Neural crest cell (in vitro differentiated cells): ENCODE results near the gene VAMP7. TPM values are rescaled to one million over a fixed set of nuclear protein-coding genes. Genes with fewer than 3 reads are reported as not detected.
"Not testable (repeated sequence)": the region's sequence is repeated elsewhere in the genome, so short reads cannot be mapped to it uniquely, and the experiment has no call there.

ENCODE experiments used
- DNase-seq: peaks from one replicate; pipeline ENCODE4 v3.0.0; 2021; ENCODE audit warnings: low read depth, mixed read lengths, low spot score
- H3K27ac Mint-ChIP-seq: one replicate; pipeline ENCODE4 v1.8.0; 2021; ENCODE audit warnings: mild to moderate bottlenecking, mixed read lengths; ENCODE audit not compliant: unreplicated experiment
- H3K27me3 Mint-ChIP-seq: 2 replicates; pipeline ENCODE4 v1.8.0; 2021; ENCODE audit warnings: low read depth, mild to moderate bottlenecking, mixed read lengths
- H3K36me3 Mint-ChIP-seq: 2 replicates; pipeline ENCODE4 v1.8.0; 2021; ENCODE audit warnings: low read depth, mild to moderate bottlenecking, mixed read lengths
- H3K4me1 Mint-ChIP-seq: 2 replicates; pipeline ENCODE4 v1.8.0; 2021; ENCODE audit warnings: mixed read lengths
- H3K4me3 Mint-ChIP-seq: one replicate; pipeline ENCODE4 v1.8.0; 2021; ENCODE audit warnings: mild to moderate bottlenecking, mixed read lengths
- H3K9me3 Mint-ChIP-seq: 2 replicates; pipeline ENCODE4 v1.8.0; 2021; ENCODE audit warnings: mixed read lengths
- long read RNA-seq: library from polyadenylated mRNA; unstranded; transcript quantifications from one replicate; pipeline ENCODE4 v2.0.0, GENCODE V29; 2020
- total RNA-seq: library from RNA; stranded (reverse); gene quantifications from 2 replicates; pipeline ENCODE4 v1.2.1, GENCODE V29; 2021
- TF ChIP-seq, protein P1 (sequence below): fragments of 200-600 bp; sonication (generic); conservative IDR thresholded peaks from 2 replicates; pipeline ENCODE4 v1.5.0; 2021; ENCODE audit warnings: antibody characterized with exemption, mild to moderate bottlenecking

The VAMP7 gene, protein sequence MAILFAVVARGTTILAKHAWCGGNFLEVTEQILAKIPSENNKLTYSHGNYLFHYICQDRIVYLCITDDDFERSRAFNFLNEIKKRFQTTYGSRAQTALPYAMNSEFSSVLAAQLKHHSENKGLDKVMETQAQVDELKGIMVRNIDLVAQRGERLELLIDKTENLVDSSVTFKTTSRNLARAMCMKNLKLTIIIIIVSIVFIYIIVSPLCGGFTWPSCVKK
- 19.0 and 20.7 TPM in 2 replicates for total RNA-seq
- long read RNA-seq, transcript VAMP7-202 (8 exons, 2,646 nt) = major isoform, 76 of 115 reads
- long read RNA-seq, transcript VAMP7-206 (7 exons, 696 nt) = minor isoform, 15 of 115 reads
- long read RNA-seq, transcript VAMP7-205 (8 exons, 742 nt) = minor isoform, 5 of 115 reads
- long read RNA-seq, partial matches to known transcripts = 1 of 115 reads
- long read RNA-seq, other reads (novel, unspliced or antisense) = 15 of 115 reads

DNA sequence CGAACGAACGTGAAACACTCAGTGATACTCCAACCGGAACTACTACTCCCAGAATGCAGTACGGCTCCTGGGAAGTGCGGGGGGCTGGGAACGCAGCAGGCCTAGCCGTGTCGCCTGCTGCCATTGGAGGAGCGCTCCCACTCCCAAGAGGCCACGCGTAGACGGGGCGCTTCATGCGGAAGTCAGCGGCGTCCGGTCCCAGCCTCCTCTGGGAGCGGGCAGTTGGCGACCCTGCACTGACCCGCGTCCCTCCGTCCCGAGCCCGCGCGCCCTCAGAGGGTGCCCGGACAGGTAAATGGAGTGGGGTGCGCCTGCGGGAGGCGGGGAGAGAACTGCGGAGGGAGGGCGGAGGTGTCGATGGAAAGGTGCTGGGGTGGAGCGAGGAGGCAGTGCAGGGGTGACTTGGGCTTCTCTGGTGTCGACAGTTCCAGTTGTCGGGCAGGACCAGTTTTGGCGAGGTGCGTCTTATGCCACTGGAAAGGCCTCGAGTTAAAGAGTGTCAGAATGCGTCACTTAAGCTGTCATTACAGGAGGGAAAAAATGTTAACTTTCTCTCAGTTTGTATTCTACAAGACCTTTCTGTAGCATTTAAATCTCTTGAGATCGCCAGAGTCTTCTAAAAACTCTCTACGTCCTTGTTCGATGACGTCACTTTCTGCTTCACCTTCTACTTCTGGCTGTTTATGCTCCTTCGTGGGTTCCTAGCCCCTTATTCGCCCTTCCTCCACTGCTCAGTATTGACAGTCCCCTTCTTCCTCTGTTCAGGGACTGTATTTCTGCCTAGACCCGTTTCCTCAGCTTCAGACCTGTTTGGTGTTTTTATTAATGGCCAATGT lies at the start of gene VAMP7:
VAMP7 (plus strand) TSS at position 188 of the 836 bp plus-strand sequence. CDS start 8,122 bp downstream, outside the sequence.
- Mint-ChIP-seq H3K27ac (peak within 1 kb of the TSS; percentile 94), H3K9me3 (no peaks in the 10 kb centered on the region), H3K36me3 (no peaks in the 10 kb centered on the region), H3K27me3 (peaks cover 27% of the 10 kb centered on the region), H3K4me1 (peaks cover 13% of the 10 kb centered on the region), H3K4me3 (peak within 1 kb of the TSS; percentile 89)
- DNase-seq = peak; percentile 61
- TF ChIP-seq, protein P1, sequence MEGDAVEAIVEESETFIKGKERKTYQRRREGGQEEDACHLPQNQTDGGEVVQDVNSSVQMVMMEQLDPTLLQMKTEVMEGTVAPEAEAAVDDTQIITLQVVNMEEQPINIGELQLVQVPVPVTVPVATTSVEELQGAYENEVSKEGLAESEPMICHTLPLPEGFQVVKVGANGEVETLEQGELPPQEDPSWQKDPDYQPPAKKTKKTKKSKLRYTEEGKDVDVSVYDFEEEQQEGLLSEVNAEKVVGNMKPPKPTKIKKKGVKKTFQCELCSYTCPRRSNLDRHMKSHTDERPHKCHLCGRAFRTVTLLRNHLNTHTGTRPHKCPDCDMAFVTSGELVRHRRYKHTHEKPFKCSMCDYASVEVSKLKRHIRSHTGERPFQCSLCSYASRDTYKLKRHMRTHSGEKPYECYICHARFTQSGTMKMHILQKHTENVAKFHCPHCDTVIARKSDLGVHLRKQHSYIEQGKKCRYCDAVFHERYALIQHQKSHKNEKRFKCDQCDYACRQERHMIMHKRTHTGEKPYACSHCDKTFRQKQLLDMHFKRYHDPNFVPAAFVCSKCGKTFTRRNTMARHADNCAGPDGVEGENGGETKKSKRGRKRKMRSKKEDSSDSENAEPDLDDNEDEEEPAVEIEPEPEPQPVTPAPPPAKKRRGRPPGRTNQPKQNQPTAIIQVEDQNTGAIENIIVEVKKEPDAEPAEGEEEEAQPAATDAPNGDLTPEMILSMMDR = no peak

DNA sequence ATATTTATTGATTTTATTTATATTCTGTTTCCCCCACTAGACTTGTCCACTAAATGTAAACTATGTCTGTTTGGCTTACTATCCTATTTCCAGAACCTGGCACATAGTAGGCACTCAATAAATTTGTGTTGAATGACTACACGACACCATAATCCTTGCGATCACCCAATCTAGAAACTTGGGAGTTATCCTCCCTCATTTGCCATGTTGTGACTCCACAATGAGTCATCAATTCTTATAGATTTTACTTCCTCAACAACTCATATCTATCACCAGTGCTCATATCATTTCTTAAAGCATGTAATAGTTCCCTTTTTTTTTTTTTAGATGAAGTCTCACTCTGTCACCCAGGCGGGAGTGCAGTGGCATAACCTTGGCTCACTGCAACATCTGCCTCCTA lies 39.9 kb upstream of the VAMP7 start:
- no peak for DNase-seq
- no peaks in the 10 kb centered on the region for H3K27me3 Mint-ChIP-seq
- H3K4me3 Mint-ChIP-seq = no peak overlapping the region
- no peaks in the 10 kb centered on the region for H3K4me1 Mint-ChIP-seq
- H3K36me3 Mint-ChIP-seq = peaks cover 8% of the 10 kb centered on the region
- TF ChIP-seq, protein P1 = no peak
- H3K9me3 Mint-ChIP-seq = peaks cover 22% of the 10 kb centered on the region
- no peak overlapping the region for H3K27ac Mint-ChIP-seq

DNA sequence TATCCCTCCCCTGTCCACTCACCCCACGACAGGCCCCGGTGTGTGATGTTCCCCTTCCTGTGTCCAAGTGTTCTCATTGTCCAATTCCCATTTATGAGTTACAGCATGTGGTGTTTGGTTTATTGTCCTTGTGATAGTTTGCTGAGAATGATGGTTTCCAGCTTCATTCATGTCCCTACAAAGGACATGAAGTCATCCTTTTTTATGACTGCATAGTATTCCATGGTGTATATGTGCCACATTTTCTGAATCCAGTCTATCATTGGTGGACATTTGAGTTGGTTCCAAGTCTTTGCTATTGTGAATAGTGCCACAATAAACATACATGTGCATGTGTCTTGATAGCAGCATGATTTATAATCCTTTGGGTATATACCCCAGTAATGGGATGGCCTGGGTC lies 29.4 kb upstream of the VAMP7 start:
- not testable (repeated sequence) for H3K4me3 Mint-ChIP-seq, DNase-seq, H3K36me3 Mint-ChIP-seq, H3K9me3 Mint-ChIP-seq, H3K27me3 Mint-ChIP-seq, H3K4me1 Mint-ChIP-seq, H3K27ac Mint-ChIP-seq

DNA sequence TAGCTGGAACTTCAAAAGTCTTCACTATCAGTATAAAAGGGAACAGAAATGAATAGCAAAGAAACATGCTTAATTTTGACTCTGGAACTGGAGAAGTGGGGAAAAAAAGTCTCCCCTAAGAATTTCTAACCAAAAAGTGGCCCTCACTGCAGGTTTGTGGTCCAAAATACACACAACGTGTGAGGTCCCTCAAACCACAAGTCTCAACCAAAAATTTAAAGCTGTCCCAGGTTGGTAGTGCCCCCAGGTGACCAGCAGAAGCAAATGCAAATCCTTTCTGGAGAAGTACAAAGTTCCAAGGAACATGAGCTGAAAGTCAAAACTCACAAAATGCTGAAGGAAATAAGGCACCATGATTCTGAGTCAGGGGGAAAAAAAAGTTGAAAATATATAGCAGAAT lies 23.6 kb upstream of the VAMP7 start:
- TF ChIP-seq, protein P1 = peak; percentile 30
- H3K36me3 Mint-ChIP-seq = no peaks in the 10 kb centered on the region
- no peak for DNase-seq
- no peak overlapping the region for H3K4me3 Mint-ChIP-seq
- H3K9me3 Mint-ChIP-seq = no peaks in the 10 kb centered on the region
- peaks cover 6% of the 10 kb centered on the region for H3K27me3 Mint-ChIP-seq
- H3K27ac Mint-ChIP-seq = no peak overlapping the region
- H3K4me1 Mint-ChIP-seq = no peaks in the 10 kb centered on the region

GRCh38 chrX:155864655-155865054 lies 16.5 kb upstream of the VAMP7 start:
- Mint-ChIP-seq H3K36me3 (peaks cover 5% of the 10 kb centered on the region), H3K9me3 (peaks cover 6% of the 10 kb centered on the region), H3K27me3 (no peaks in the 10 kb centered on the region), H3K4me3 (no peak overlapping the region), H3K4me1 (no peaks in the 10 kb centered on the region), H3K27ac (no peak overlapping the region)
- TF ChIP-seq, protein P1 = peak; percentile 35
- no peak for DNase-seq
